ENCODE results near the gene REXO1.

REXO1 gene

DNA sequence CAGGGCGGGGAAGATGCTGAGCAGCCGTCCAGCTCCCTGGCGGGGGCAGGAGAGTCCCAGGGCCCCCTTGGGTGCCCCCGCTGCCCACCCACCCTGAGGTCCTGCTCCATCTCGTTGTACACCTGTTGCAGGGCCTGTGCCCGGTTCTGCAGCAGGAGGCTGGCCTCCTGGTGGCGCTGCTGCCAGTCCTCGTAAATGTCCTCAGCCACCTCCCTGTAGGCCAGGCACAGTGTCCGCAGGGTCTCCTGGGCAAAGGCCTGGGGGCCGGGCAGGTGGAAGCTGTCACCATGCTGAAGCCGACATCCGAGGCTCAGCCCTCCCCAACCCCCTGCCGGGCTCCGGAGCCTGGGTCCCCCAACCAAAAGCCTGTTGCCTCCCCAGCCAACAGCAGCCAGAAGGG, 56.4 kb downstream of the REXO1 start:
- CTCF ChIA-PET, result interaction anchor here (1.2 to 2.8 kb wide), 3 partner anchors 9 to 246 kb away, joined by 4 to 15 read pairs (median 6); no protein-coding TSS in a partner anchor
- POLR2A ChIA-PET, result interaction anchor here (0.7 kb wide), 1 partner anchor 46 kb away, joined by 4 read pairs; no protein-coding TSS in a partner anchor
- no peak for TF ChIP-seq CTCF (IDR thresholded peaks at IDR 0.05; ENCODE audit: control extremely low read depth, extremely low read depth, low read depth, missing control alignments)
- DNase-seq (ENCODE audit: extremely low spot score), result no peak

- DNase-seq (ENCODE audit: extremely low spot score), result no peak
- ChIA-PET CTCF (interaction anchor here (0.7 to 1.6 kb wide), 4 partner anchors 36 to 244 kb away, joined by 3 to 6 read pairs (median 4); no protein-coding TSS in a partner anchor), POLR2A (no interaction called here)
- TF ChIP-seq CTCF (IDR thresholded peaks at IDR 0.05; ENCODE audit: control extremely low read depth, extremely low read depth, low read depth, missing control alignments), result no peak
These were observed 58.1 kb downstream of the REXO1 start for GRCh38 chr19:1790054-1790792.

DNA sequence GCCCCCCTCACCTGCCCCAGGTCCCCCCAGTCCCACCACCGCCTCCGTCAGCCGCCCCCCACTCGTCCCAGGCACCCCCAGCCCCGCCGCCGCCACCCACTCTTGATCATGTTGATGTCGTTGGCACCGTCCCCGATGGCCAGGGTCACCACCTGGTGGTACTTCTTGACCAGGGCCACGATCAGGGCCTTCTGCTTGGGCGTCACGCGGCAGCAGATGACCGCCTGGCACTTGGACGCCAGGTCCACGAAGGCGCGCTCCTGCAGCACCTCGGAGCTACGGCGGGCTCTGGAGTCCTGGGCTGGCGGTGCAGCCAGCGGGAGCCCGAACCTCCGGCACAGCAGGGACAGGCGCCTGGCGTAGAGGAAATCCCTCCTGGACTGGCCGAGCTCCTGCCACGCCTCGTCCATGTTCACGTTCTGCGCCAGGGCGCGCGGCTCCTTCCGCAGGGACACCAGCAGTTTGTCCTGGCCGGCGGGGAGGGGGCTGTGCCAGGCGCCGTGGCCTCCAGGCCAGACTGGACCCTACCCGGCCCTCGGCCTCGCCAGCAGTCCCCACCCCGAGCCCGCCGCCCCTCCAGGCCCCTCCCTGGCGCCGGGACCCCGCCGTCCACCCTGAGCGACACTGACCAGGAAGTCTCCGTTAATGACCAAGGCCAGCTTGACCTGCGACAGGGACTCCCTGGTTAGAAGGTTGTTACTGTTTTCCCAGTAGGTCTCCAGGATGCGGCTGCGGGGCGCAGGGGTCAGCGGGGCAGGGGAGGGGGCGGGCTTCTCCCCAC, 58.8 kb downstream of the REXO1 start:
- ChIA-PET POLR2A (no interaction called here), CTCF (interaction anchor here (0.7 to 1.5 kb wide), 3 partner anchors 37 to 58 kb away, joined by 3 to 4 read pairs (median 3); no protein-coding TSS in a partner anchor)
- no peak for DNase-seq (ENCODE audit: extremely low spot score)
- no peak for TF ChIP-seq CTCF (IDR thresholded peaks at IDR 0.05; ENCODE audit: control extremely low read depth, extremely low read depth, low read depth, missing control alignments)

DNA sequence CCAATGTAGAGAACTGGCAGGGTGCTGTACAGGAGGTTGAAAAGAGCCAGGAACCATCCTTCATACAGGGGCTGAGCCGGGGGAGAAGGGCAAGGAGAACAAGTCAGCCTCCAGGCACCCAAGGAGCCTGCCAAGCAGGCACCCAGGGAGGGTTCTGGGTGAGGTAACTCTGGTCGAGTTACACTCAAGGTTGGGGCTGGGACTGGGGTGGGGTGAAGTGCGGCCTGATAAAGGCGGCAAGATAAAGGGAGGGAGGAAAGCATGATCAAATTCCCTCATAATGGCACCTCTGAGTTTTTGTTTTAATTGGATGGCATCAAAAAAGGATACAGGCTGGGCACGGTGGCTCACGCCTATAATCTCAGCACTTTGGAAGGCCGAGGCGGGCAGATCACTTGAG, 61.2 kb downstream of the REXO1 start:
- ChIA-PET CTCF (interaction anchor here (1.1 to 1.8 kb wide), 2 partner anchors 10 to 52 kb away, joined by 3 to 9 read pairs; no protein-coding TSS in a partner anchor), POLR2A (no interaction called here)
- no peak for DNase-seq (ENCODE audit: extremely low spot score)
- no peak for TF ChIP-seq CTCF (IDR thresholded peaks at IDR 0.05; ENCODE audit: control extremely low read depth, extremely low read depth, low read depth, missing control alignments)

- ChIA-PET POLR2A (no interaction called here), CTCF (no interaction called here)
- no peak for TF ChIP-seq CTCF (IDR thresholded peaks at IDR 0.05; ENCODE audit: control extremely low read depth, extremely low read depth, low read depth, missing control alignments)
- DNase-seq (ENCODE audit: extremely low spot score), result no peak
These were observed 61.6 kb downstream of the REXO1 start for GRCh38 chr19:1786668-1787067.

DNA sequence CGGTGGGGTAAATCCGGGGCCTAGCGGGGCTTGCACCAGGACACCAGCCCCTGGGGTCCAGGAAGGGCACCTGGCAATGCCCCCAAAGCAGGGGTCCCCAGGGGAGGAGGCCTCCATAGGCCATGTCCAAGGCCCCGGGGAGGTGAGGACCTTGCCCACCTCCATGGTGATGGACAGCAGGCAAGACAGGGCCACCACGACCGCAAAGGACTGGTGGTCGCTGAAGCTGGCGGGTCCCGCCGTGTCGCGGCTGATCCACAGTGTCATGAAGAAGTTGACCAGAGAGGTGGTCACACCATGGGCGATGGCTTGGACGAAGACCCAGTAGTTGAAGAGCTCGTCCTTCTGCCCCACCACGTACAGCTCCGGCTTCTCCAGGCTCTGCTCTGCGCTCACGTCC, 63.0 kb downstream of the REXO1 start:
- no peak for DNase-seq (ENCODE audit: extremely low spot score)
- no peak for TF ChIP-seq CTCF (IDR thresholded peaks at IDR 0.05; ENCODE audit: control extremely low read depth, extremely low read depth, low read depth, missing control alignments)
- CTCF ChIA-PET, result interaction anchor here (0.9 to 1.2 kb wide), 2 partner anchors 53 to 113 kb away, joined by 3 read pairs; no protein-coding TSS in a partner anchor
- POLR2A ChIA-PET, result interaction anchor here (0.7 kb wide), 1 partner anchor 141 kb away, joined by 3 read pairs; no protein-coding TSS in a partner anchor
